Activated CD4-positive, alpha-beta T cell treated with anti-CD3 and anti-CD28 coated beads for 36 hours (primary cell): ENCODE data around the gene TMEM178A. TPM values are rescaled to one million over a fixed set of nuclear protein-coding genes. Genes with fewer than 3 reads are reported as not detected.
"Not testable (repeated sequence)": the region's sequence is repeated elsewhere in the genome, so short reads cannot be mapped to it uniquely, and the experiment has no call there.

Experiments used
- ATAC-seq: fragments of 200-7000 bp; cut with Tn5 transposase; one replicate; pipeline ENCODE4 v1.10.0; 2021; ENCODE audit warnings: mild to moderate bottlenecking, moderate library complexity
- CTCF ChIA-PET: fragments of 350-600 bp; sonication (Branson Sonifier 250); formaldehyde crosslinking; loops from one replicate; lab custom pipeline; 2021; ENCODE audit warnings: antibody characterized with exemption; lab: Charles Lee
- POLR2A ChIA-PET: fragments of 350-600 bp; sonication (Branson Sonifier 250); formaldehyde crosslinking; loops from one replicate; lab custom pipeline; 2021; ENCODE audit warnings: antibody characterized with exemption, inconsistent platforms; lab: Charles Lee
- DNase-seq: peaks from one replicate; pipeline ENCODE4 v3.0.0-alpha.2; 2020
- H3K27ac Mint-ChIP-seq: one replicate; pipeline ENCODE4 v1.8.0; 2021; ENCODE audit warnings: mixed read lengths
- H3K27me3 Mint-ChIP-seq: one replicate; pipeline ENCODE4 v1.8.0; 2021; ENCODE audit warnings: mixed read lengths
- H3K36me3 Mint-ChIP-seq: one replicate; pipeline ENCODE4 v1.8.0; 2021; ENCODE audit warnings: low read depth, mixed read lengths
- H3K4me1 Mint-ChIP-seq: one replicate; pipeline ENCODE4 v1.8.0; 2021; ENCODE audit warnings: mixed read lengths
- H3K4me3 Mint-ChIP-seq: one replicate; pipeline ENCODE4 v1.8.0; 2021; ENCODE audit warnings: mild to moderate bottlenecking, moderate library complexity, mixed read lengths
- H3K9me3 Mint-ChIP-seq: one replicate; pipeline ENCODE4 v1.8.0; 2021; ENCODE audit warnings: low read depth, mixed read lengths
- intact Hi-C, 2 experiments: fragments of 100-400 bp; cut with DNase I in 1 of 2; cut with micrococcal nuclease in 1 of 2; formaldehyde crosslinking; loops; one replicate each; pipeline versions ENCODE4 v1.14.2 to v1.15.1; 2022 to 2024; cut with DNase I, micrococcal nuclease
- total RNA-seq, 2 experiments: library from RNA; stranded (reverse); gene quantifications; one replicate each; pipeline ENCODE4 v1.2.3, GENCODE V29; 2021

Gene TMEM178A
- total RNA-seq, 2 experiments from 2014 or later: 0.21 to 0.39 TPM

GRCh38 chr2:39649511-39649910 is 16.2 kb upstream of the TMEM178A start:
- Mint-ChIP-seq H3K4me3 (no peak overlapping the region), H3K36me3 (no peaks in the 10 kb centered on the region), H3K27ac (no peak overlapping the region), H3K9me3 (peaks cover 3% of the 10 kb centered on the region), H3K27me3 (peaks cover 11% of the 10 kb centered on the region), H3K4me1 (no peaks in the 10 kb centered on the region)
- no peak for DNase-seq
- ATAC-seq: no peak
- intact Hi-C loops: no loop called here
- ChIA-PET CTCF (no interaction called here), POLR2A (no interaction called here)

- no peaks in the 10 kb centered on the region for H3K36me3 Mint-ChIP-seq
- H3K4me3 Mint-ChIP-seq: no peak overlapping the region
- DNase-seq: no peak
- no peak for ATAC-seq
- intact Hi-C loops: no loop called here
- H3K27ac Mint-ChIP-seq: no peak overlapping the region
- peaks cover 6% of the 10 kb centered on the region for H3K9me3 Mint-ChIP-seq
- ChIA-PET CTCF (no interaction called here), POLR2A (no interaction called here)
- no peaks in the 10 kb centered on the region for H3K4me1 Mint-ChIP-seq
- peaks cover 11% of the 10 kb centered on the region for H3K27me3 Mint-ChIP-seq
These were observed 15.2 kb upstream of the TMEM178A start for GRCh38 chr2:39650468-39650867.

- POLR2A ChIA-PET, DNase-seq, intact Hi-C loops, H3K36me3 Mint-ChIP-seq, ATAC-seq, H3K9me3 Mint-ChIP-seq, H3K4me3 Mint-ChIP-seq, H3K4me1 Mint-ChIP-seq, H3K27ac Mint-ChIP-seq: not testable (repeated sequence)
- CTCF ChIA-PET: interaction anchor here (0.9 kb wide), 1 partner anchor 279 kb away, joined by 3 read pairs; no protein-coding TSS in a partner anchor
- peaks cover 18% of the 10 kb centered on the region for H3K27me3 Mint-ChIP-seq
These were observed 9.5 kb upstream of the TMEM178A start for GRCh38 chr2:39656215-39656614.

- Mint-ChIP-seq H3K4me1 (no peaks in the 10 kb centered on the region), H3K36me3 (no peaks in the 10 kb centered on the region), H3K9me3 (peaks cover 6% of the 10 kb centered on the region), H3K27me3 (peaks cover 18% of the 10 kb centered on the region), H3K4me3 (no peak overlapping the region), H3K27ac (no peak overlapping the region)
- DNase-seq (no peak), ATAC-seq (no peak)
- ChIA-PET CTCF (no interaction called here), POLR2A (no interaction called here)
- intact Hi-C loops: no loop called here
These were observed 8.3 kb upstream of the TMEM178A start for GRCh38 chr2:39657287-39657937.

- Mint-ChIP-seq H3K4me1 (no peaks in the 10 kb centered on the region), H3K9me3 (peaks cover 6% of the 10 kb centered on the region), H3K36me3 (no peaks in the 10 kb centered on the region), H3K4me3 (no peak overlapping the region), H3K27me3 (peaks cover 16% of the 10 kb centered on the region), H3K27ac (no peak overlapping the region)
- DNase-seq (no peak), ATAC-seq (no peak)
- CTCF ChIA-PET: interaction anchor here (1.3 kb wide), 1 partner anchor 14 kb away, joined by 3 read pairs; no protein-coding TSS in a partner anchor
- intact Hi-C loops: no loop called here
- POLR2A ChIA-PET: no interaction called here
These were observed 7.3 kb upstream of the TMEM178A start for GRCh38 chr2:39658371-39658770.

GRCh38 chr2:39659765-39660611 is 5.7 kb upstream of the TMEM178A start:
- H3K4me3 Mint-ChIP-seq: no peak overlapping the region
- DNase-seq: no peak
- CTCF ChIA-PET: no interaction called here
- intact Hi-C loops: no loop called here
- no peak for ATAC-seq
- no peak overlapping the region for H3K27ac Mint-ChIP-seq
- no peaks in the 10 kb centered on the region for H3K36me3 Mint-ChIP-seq
- no peaks in the 10 kb centered on the region for H3K9me3 Mint-ChIP-seq
- POLR2A ChIA-PET: no interaction called here
- H3K27me3 Mint-ChIP-seq: peaks cover 23% of the 10 kb centered on the region
- H3K4me1 Mint-ChIP-seq: peaks cover under 1% of the 10 kb centered on the region

GRCh38 chr2:39660612-39661236 is 5.0 kb upstream of the TMEM178A start:
- H3K4me3 Mint-ChIP-seq: no peak overlapping the region
- no peaks in the 10 kb centered on the region for H3K36me3 Mint-ChIP-seq
- H3K9me3 Mint-ChIP-seq: no peaks in the 10 kb centered on the region
- CTCF ChIA-PET: no interaction called here
- peaks cover 27% of the 10 kb centered on the region for H3K27me3 Mint-ChIP-seq
- no peak overlapping the region for H3K27ac Mint-ChIP-seq
- no peak for DNase-seq
- ATAC-seq: no peak
- intact Hi-C loops: no loop called here
- POLR2A ChIA-PET: no interaction called here
- H3K4me1 Mint-ChIP-seq: peaks cover 2% of the 10 kb centered on the region

GRCh38 chr2:39661826-39662225 is 3.9 kb upstream of the TMEM178A start:
- ATAC-seq (no peak), DNase-seq (no peak)
- intact Hi-C loops: no loop called here
- peaks cover 30% of the 10 kb centered on the region for H3K27me3 Mint-ChIP-seq
- H3K27ac Mint-ChIP-seq: no peak overlapping the region
- H3K36me3 Mint-ChIP-seq: no peaks in the 10 kb centered on the region
- ChIA-PET CTCF (no interaction called here), POLR2A (no interaction called here)
- no peak overlapping the region for H3K4me3 Mint-ChIP-seq
- peaks cover 7% of the 10 kb centered on the region for H3K4me1 Mint-ChIP-seq
- no peaks in the 10 kb centered on the region for H3K9me3 Mint-ChIP-seq

GRCh38 chr2:39663187-39663930 is 2.4 kb upstream of the TMEM178A start:
- Mint-ChIP-seq H3K27me3 (peaks cover 45% of the 10 kb centered on the region), H3K9me3 (no peaks in the 10 kb centered on the region), H3K4me3 (no peak overlapping the region), H3K27ac (no peak overlapping the region), H3K4me1 (peaks cover 9% of the 10 kb centered on the region), H3K36me3 (no peaks in the 10 kb centered on the region)
- intact Hi-C loops: no loop called here
- ATAC-seq: no peak
- ChIA-PET CTCF (interaction anchor here (1.4 kb wide), 1 partner anchor 51 kb away, joined by 3 read pairs; no protein-coding TSS in a partner anchor), POLR2A (no interaction called here)
- DNase-seq: no peak

GRCh38 chr2:39664232-39664887 is 1.4 kb upstream of the TMEM178A start:
- Mint-ChIP-seq H3K27ac (no peak overlapping the region), H3K27me3 (peaks cover 50% of the 10 kb centered on the region), H3K9me3 (no peaks in the 10 kb centered on the region), H3K4me3 (no peak overlapping the region), H3K4me1 (peaks cover 9% of the 10 kb centered on the region), H3K36me3 (no peaks in the 10 kb centered on the region)
- ChIA-PET CTCF (interaction anchor here (1.4 kb wide), 1 partner anchor 50 kb away, joined by 3 read pairs; no protein-coding TSS in a partner anchor), POLR2A (no interaction called here)
- ATAC-seq (no peak), DNase-seq (no peak)
- intact Hi-C loops: no loop called here
